Erythroblast (primary cell): ENCODE measurements around the gene VMO1.
"Not testable (repeated sequence)": the region's sequence is repeated elsewhere in the genome, so short reads cannot be mapped to it uniquely, and the experiment has no call there.

Source experiments
- GATA1 ChIP-seq: IDR thresholded peaks from 2 replicates; pipeline ENCODE4 v1.6.1; 2011; ENCODE audit warnings: low read depth, mild to moderate bottlenecking, control low read depth, low read length, moderate library complexity
- POLR2A ChIP-seq: IDR thresholded peaks from 2 replicates; pipeline ENCODE4 v1.6.1; 2011; ENCODE audit warnings: mild to moderate bottlenecking, low read length

- TF ChIP-seq POLR2A, GATA1: not testable (repeated sequence)
Observed at GRCh38 chr17:4832829-4833177, 46.6 kb upstream of the VMO1 start.
